ENCODE results near the gene DIRAS2.
"Not testable (repeated sequence)": the region's sequence is repeated elsewhere in the genome, so short reads cannot be mapped to it uniquely, and the experiment has no call there.

Gene DIRAS2

GRCh38 chr9:90642570-90643539, at the start of gene DIRAS2:
TSS of gene DIRAS2 (minus strand) at chr9:90642824. CDS start at chr9:90613827, 28,997 bp downstream.
- Mint-ChIP-seq H3K9me3 (no peaks in the 10 kb centered on the region), H3K27me3 (peaks cover 35% of the 10 kb centered on the region)

GRCh38 chr9:90684736-90685135, 42.1 kb upstream of the DIRAS2 start:
- Mint-ChIP-seq H3K4me3 (no peak overlapping the region), H3K27ac (no peak overlapping the region), H3K4me1 (no peaks in the 10 kb centered on the region), H3K9me3 (no peaks in the 10 kb centered on the region), H3K36me3 (no peaks in the 10 kb centered on the region), H3K27me3 (no peaks in the 10 kb centered on the region)

More at GRCh38 chr9:90642570-90643539, at the start of gene DIRAS2:
- Mint-ChIP-seq H3K36me3 (no peaks in the 10 kb centered on the region), H3K4me1 (peaks cover 11% of the 10 kb centered on the region), H3K27ac (no peak within 1 kb of the TSS), H3K4me3 (peak within 1 kb of the TSS; percentile 66)

- Mint-ChIP-seq H3K27ac (no peak overlapping the region), H3K9me3 (no peaks in the 10 kb centered on the region), H3K27me3 (no peaks in the 10 kb centered on the region), H3K4me3 (no peak overlapping the region), H3K36me3 (no peaks in the 10 kb centered on the region), H3K4me1 (no peaks in the 10 kb centered on the region)
Measured at GRCh38 chr9:90684106-90684505, 41.5 kb upstream of the DIRAS2 start.

- Mint-ChIP-seq H3K27me3 (no peaks in the 10 kb centered on the region), H3K4me1 (no peaks in the 10 kb centered on the region), H3K27ac (no peak overlapping the region), H3K9me3 (no peaks in the 10 kb centered on the region), H3K36me3 (no peaks in the 10 kb centered on the region), H3K4me3 (no peak overlapping the region)
Measured at GRCh38 chr9:90680534-90680933, 37.9 kb upstream of the DIRAS2 start.

GRCh38 chr9:90665072-90665471, 22.4 kb upstream of the DIRAS2 start:
- H3K27me3 Mint-ChIP-seq: peaks cover 20% of the 10 kb centered on the region
- no peak overlapping the region for H3K4me3 Mint-ChIP-seq
- no peaks in the 10 kb centered on the region for H3K36me3 Mint-ChIP-seq
- H3K9me3 Mint-ChIP-seq: peaks cover 13% of the 10 kb centered on the region
- H3K27ac Mint-ChIP-seq: no peak overlapping the region
- no peaks in the 10 kb centered on the region for H3K4me1 Mint-ChIP-seq

GRCh38 chr9:90659650-90660364, 17.2 kb upstream of the DIRAS2 start:
- H3K36me3 Mint-ChIP-seq: no peaks in the 10 kb centered on the region
- peaks cover 10% of the 10 kb centered on the region for H3K27me3 Mint-ChIP-seq
- no peak overlapping the region for H3K4me3 Mint-ChIP-seq
- H3K27ac Mint-ChIP-seq: no peak overlapping the region
- peaks cover 13% of the 10 kb centered on the region for H3K9me3 Mint-ChIP-seq
- no peaks in the 10 kb centered on the region for H3K4me1 Mint-ChIP-seq

GRCh38 chr9:90658783-90659182, 16.2 kb upstream of the DIRAS2 start:
- no peaks in the 10 kb centered on the region for H3K36me3 Mint-ChIP-seq
- peaks cover 6% of the 10 kb centered on the region for H3K9me3 Mint-ChIP-seq
- H3K4me3 Mint-ChIP-seq: no peak overlapping the region
- H3K27me3 Mint-ChIP-seq: peaks cover 6% of the 10 kb centered on the region
- no peak overlapping the region for H3K27ac Mint-ChIP-seq
- no peaks in the 10 kb centered on the region for H3K4me1 Mint-ChIP-seq

- no peaks in the 10 kb centered on the region for H3K4me1 Mint-ChIP-seq
- H3K36me3 Mint-ChIP-seq: no peaks in the 10 kb centered on the region
- H3K27me3 Mint-ChIP-seq: peaks cover 4% of the 10 kb centered on the region
- H3K9me3 Mint-ChIP-seq: peaks cover 2% of the 10 kb centered on the region
- no peak overlapping the region for H3K27ac Mint-ChIP-seq
- H3K4me3 Mint-ChIP-seq: no peak overlapping the region
Measured at GRCh38 chr9:90658181-90658580, 15.6 kb upstream of the DIRAS2 start.

- not testable (repeated sequence) for H3K9me3 Mint-ChIP-seq, H3K4me3 Mint-ChIP-seq, H3K27me3 Mint-ChIP-seq, H3K36me3 Mint-ChIP-seq, H3K4me1 Mint-ChIP-seq, H3K27ac Mint-ChIP-seq
Measured at GRCh38 chr9:90656876-90657275, 14.3 kb upstream of the DIRAS2 start.

GRCh38 chr9:90651246-90651645, 8.6 kb upstream of the DIRAS2 start:
- Mint-ChIP-seq H3K4me3 (no peak overlapping the region), H3K27me3 (peaks cover 12% of the 10 kb centered on the region), H3K27ac (no peak overlapping the region), H3K36me3 (peaks cover 3% of the 10 kb centered on the region), H3K9me3 (peaks cover 29% of the 10 kb centered on the region), H3K4me1 (no peaks in the 10 kb centered on the region)

- no peak overlapping the region for H3K4me3 Mint-ChIP-seq
- H3K9me3 Mint-ChIP-seq: peaks cover 23% of the 10 kb centered on the region
- H3K36me3 Mint-ChIP-seq: peaks cover 3% of the 10 kb centered on the region
- peaks cover 22% of the 10 kb centered on the region for H3K27me3 Mint-ChIP-seq
- H3K4me1 Mint-ChIP-seq: peaks cover 3% of the 10 kb centered on the region
- no peak overlapping the region for H3K27ac Mint-ChIP-seq
Measured at GRCh38 chr9:90647843-90648242, 5.2 kb upstream of the DIRAS2 start.

GRCh38 chr9:90645721-90646120, 3.1 kb upstream of the DIRAS2 start:
- Mint-ChIP-seq H3K4me1 (peaks cover 11% of the 10 kb centered on the region), H3K4me3 (no peak overlapping the region), H3K9me3 (peaks cover 18% of the 10 kb centered on the region), H3K27me3 (peaks cover 33% of the 10 kb centered on the region), H3K36me3 (peaks cover under 1% of the 10 kb centered on the region), H3K27ac (no peak overlapping the region)

GRCh38 chr9:90641884-90642487, 638 bp downstream of the DIRAS2 start:
- no peaks in the 10 kb centered on the region for H3K36me3 Mint-ChIP-seq
- H3K9me3 Mint-ChIP-seq: no peaks in the 10 kb centered on the region
- H3K4me3 Mint-ChIP-seq: peak overlapping the region; percentile 36
- peaks cover 33% of the 10 kb centered on the region for H3K27me3 Mint-ChIP-seq
- H3K4me1 Mint-ChIP-seq: peaks cover 11% of the 10 kb centered on the region
- no peak overlapping the region for H3K27ac Mint-ChIP-seq

GRCh38 chr9:90641086-90641485, 1.5 kb downstream of the DIRAS2 start:
- no peak overlapping the region for H3K4me3 Mint-ChIP-seq
- no peaks in the 10 kb centered on the region for H3K36me3 Mint-ChIP-seq
- peaks cover 11% of the 10 kb centered on the region for H3K4me1 Mint-ChIP-seq
- H3K9me3 Mint-ChIP-seq: no peaks in the 10 kb centered on the region
- H3K27ac Mint-ChIP-seq: no peak overlapping the region
- peaks cover 33% of the 10 kb centered on the region for H3K27me3 Mint-ChIP-seq

GRCh38 chr9:90640361-90640760, 2.3 kb downstream of the DIRAS2 start:
- Mint-ChIP-seq H3K27me3 (peaks cover 28% of the 10 kb centered on the region), H3K4me3 (no peak overlapping the region), H3K4me1 (peaks cover 11% of the 10 kb centered on the region)

GRCh38 chr9:90637626-90638025, 5.0 kb downstream of the DIRAS2 start:
- Mint-ChIP-seq H3K4me3 (no peak overlapping the region), H3K27me3 (peaks cover 24% of the 10 kb centered on the region), H3K4me1 (peaks cover 6% of the 10 kb centered on the region), H3K27ac (no peak overlapping the region), H3K9me3 (no peaks in the 10 kb centered on the region), H3K36me3 (no peaks in the 10 kb centered on the region)

More at GRCh38 chr9:90640361-90640760, 2.3 kb downstream of the DIRAS2 start:
- Mint-ChIP-seq H3K9me3 (no peaks in the 10 kb centered on the region), H3K27ac (no peak overlapping the region), H3K36me3 (no peaks in the 10 kb centered on the region)

All from activated naive CD4-positive, alpha-beta T cell treated with anti-CD3 and anti-CD28 coated beads, Interleukin-2, amount 50 U/mL, for 24 hours (primary cell).